GM23338 (cell line): ENCODE data around the gene PPP1R3A. TPM values are rescaled to one million over a fixed set of nuclear protein-coding genes. Genes with fewer than 3 reads are reported as not detected.

Source experiments
- ATAC-seq: fragments of 200-7000 bp; cut with Tn5 transposase; 3 replicates; pipeline ENCODE4 v1.9.1; 2020
- DNase-seq: peaks from one replicate; pipeline ENCODE4 v3.0.0-alpha.2; 2015; ENCODE audit warnings: low spot score
- H2AFZ ChIP-seq: fragments of 200-600 bp; sonication (generic); 2 replicates; pipeline ENCODE4 v1.8.0; 2016; ENCODE audit warnings: antibody characterized with exemption, mild to moderate bottlenecking, moderate library complexity
- H3F3A ChIP-seq: fragments of 200-600 bp; sonication (generic); replicated peaks from 2 replicates; pipeline ENCODE4 v1.8.0; 2017; ENCODE audit warnings: antibody characterized with exemption, mixed run types, low read depth
- H3K27ac ChIP-seq: fragments of 200-600 bp; sonication (generic); 2 replicates; pipeline ENCODE4 v1.6.1; 2016; ENCODE audit warnings: low read depth
- H3K27me3 ChIP-seq: fragments of 200-600 bp; sonication (generic); 2 replicates; pipeline ENCODE4 v1.8.0; 2016; ENCODE audit warnings: mild to moderate bottlenecking, mixed run types, moderate library complexity; ENCODE audit not compliant: insufficient read depth
- H3K36me3 ChIP-seq: fragments of 200-600 bp; sonication (generic); 2 replicates; pipeline ENCODE4 v1.8.0; 2016; ENCODE audit warnings: mild to moderate bottlenecking; ENCODE audit not compliant: insufficient read depth
- H3K4me1 ChIP-seq: fragments of 200-600 bp; sonication (generic); 2 replicates; pipeline ENCODE4 v1.8.0; 2016; ENCODE audit warnings: mild to moderate bottlenecking, moderate library complexity; ENCODE audit not compliant: insufficient read depth
- H3K4me2 ChIP-seq: fragments of 200-600 bp; sonication (generic); 2 replicates; pipeline ENCODE4 v1.7.1; 2017; ENCODE audit warnings: mixed run types
- H3K4me3 ChIP-seq: fragments of 200-600 bp; sonication (generic); 2 replicates; pipeline ENCODE4 v1.6.1; 2016; ENCODE audit warnings: mixed run types
- H3K79me2 ChIP-seq: fragments of 200-600 bp; sonication (generic); replicated peaks from 2 replicates; pipeline ENCODE4 v1.8.0; 2017; ENCODE audit warnings: mild to moderate bottlenecking; ENCODE audit not compliant: insufficient read depth
- H3K9me2 ChIP-seq: fragments of 200-600 bp; sonication (generic); 2 replicates; pipeline ENCODE4 v1.8.0; 2017; ENCODE audit not compliant: insufficient read depth
- H4K20me1 ChIP-seq: fragments of 200-600 bp; sonication (generic); replicated peaks from 2 replicates; pipeline ENCODE4 v1.8.0; 2017; ENCODE audit warnings: mild to moderate bottlenecking; ENCODE audit not compliant: insufficient read depth
- H3K27ac Mint-ChIP-seq: 2 replicates; pipeline ENCODE4 v1.8.0; 2020; ENCODE audit warnings: inconsistent platforms, mild to moderate bottlenecking, moderate library complexity, mixed read lengths
- H3K27me3 Mint-ChIP-seq: 3 replicates; pipeline ENCODE4 v1.8.0; 2022; ENCODE audit warnings: low read depth, mild to moderate bottlenecking, moderate library complexity, mixed read lengths, inconsistent platforms; ENCODE audit not compliant: insufficient read depth, poor library complexity
- H3K36me3 Mint-ChIP-seq: 3 replicates; pipeline ENCODE4 v1.8.0; 2021; ENCODE audit warnings: low read depth, mild to moderate bottlenecking, inconsistent platforms, moderate library complexity, mixed read lengths
- H3K4me1 Mint-ChIP-seq: 3 replicates; pipeline ENCODE4 v1.8.0; 2020; ENCODE audit warnings: mild to moderate bottlenecking, inconsistent platforms, mixed read lengths
- H3K4me3 Mint-ChIP-seq: 3 replicates; pipeline ENCODE4 v1.8.0; 2021; ENCODE audit warnings: moderate library complexity, mild to moderate bottlenecking, inconsistent platforms, mixed read lengths
- H3K9me3 Mint-ChIP-seq: 3 replicates; pipeline ENCODE4 v1.8.0; 2020; ENCODE audit warnings: moderate library complexity, mild to moderate bottlenecking, inconsistent platforms, mixed read lengths
- CREB1 ChIP-seq: fragments of 250-450 bp; sonication (Bioruptor Pico); IDR thresholded peaks from 2 replicates; pipeline ENCODE4 v1.5.0; 2020; ENCODE audit warnings: low read depth, mild to moderate bottlenecking, moderate library complexity
- CTCF ChIP-seq, 2 experiments: fragments of 200-600 bp in 1 of 2; sonication (generic) in 1 of 2; conservative IDR thresholded peaks; 2 replicates each; pipeline versions ENCODE4 v1.5.1 to v1.6.1; 2016 to 2017; ENCODE audit warnings: antibody characterized with exemption in 2 of 2, low read depth in 2 of 2, mild to moderate bottlenecking in 2 of 2, moderate library complexity in 1 of 2
- ETS1 ChIP-seq: IDR thresholded peaks from 2 replicates; pipeline ENCODE4 v1.6.1; 2016; ENCODE audit warnings: antibody characterized with exemption
- EZH2 ChIP-seq: fragments of 200-600 bp; sonication (generic); IDR thresholded peaks from one replicate; pipeline ENCODE4 v1.8.0; 2017; ENCODE audit warnings: antibody characterized with exemption, mild to moderate bottlenecking, low read depth; ENCODE audit not compliant: unreplicated experiment
- EZH2phosphoT487 ChIP-seq: fragments of 200-600 bp; sonication (generic); IDR thresholded peaks from one replicate; pipeline ENCODE4 v1.8.1; 2018; ENCODE audit warnings: antibody characterized with exemption; ENCODE audit not compliant: unreplicated experiment
- JUNB ChIP-seq: IDR thresholded peaks from one replicate; pipeline ENCODE4 v1.6.1; 2016; ENCODE audit warnings: antibody characterized with exemption; ENCODE audit not compliant: unreplicated experiment
- NANOG ChIP-seq: IDR thresholded peaks from 2 replicates; pipeline ENCODE4 v1.6.1; 2016; ENCODE audit warnings: antibody characterized with exemption, borderline replicate concordance
- POLR2AphosphoS5 ChIP-seq: IDR thresholded peaks from 2 replicates; pipeline ENCODE4 v1.6.1; 2016; ENCODE audit warnings: antibody characterized with exemption, low read depth
- REST ChIP-seq: IDR thresholded peaks from one replicate; pipeline ENCODE4 v1.6.1; 2018; ENCODE audit warnings: antibody characterized with exemption; ENCODE audit not compliant: unreplicated experiment
- STAT1 ChIP-seq: IDR thresholded peaks from one replicate; pipeline ENCODE4 v1.6.1; 2016; ENCODE audit warnings: antibody characterized with exemption; ENCODE audit not compliant: unreplicated experiment
- ZNF114 ChIP-seq: fragments of 250-450 bp; sonication (Bioruptor Pico); IDR thresholded peaks from 2 replicates; pipeline ENCODE4 v1.5.0; 2020; ENCODE audit warnings: mild to moderate bottlenecking, moderate library complexity
- ZNF331 ChIP-seq: fragments of 250-450 bp; sonication (Bioruptor Pico); IDR thresholded peaks from 2 replicates; pipeline ENCODE4 v1.5.0; 2020; ENCODE audit warnings: low read depth, mild to moderate bottlenecking, moderate library complexity
- ZNF462 ChIP-seq: fragments of 250-450 bp; sonication (Bioruptor Pico); IDR thresholded peaks from 2 replicates; pipeline ENCODE4 v1.5.0; 2020; ENCODE audit warnings: mild to moderate bottlenecking, moderate library complexity
- polyA plus RNA-seq: library from polyadenylated mRNA; unstranded; fragments of >200 nt; fragmentation: Nextera tagmentation; extraction: Ambion mirVana; gene quantifications from 2 replicates; pipeline ENCODE4 v1.2.1, GENCODE V29; 2016
- total RNA-seq: library from RNA; depleted of rRNA; stranded (reverse); fragments of >200 nt; shearing (Covaris generic); gene quantifications from 2 replicates; pipeline ENCODE4 v1.2.3, GENCODE V29; 2014

The PPP1R3A gene
- total and polyA plus RNA-seq, 2 experiments from 2014 or later: 0.28 TPM; not detected in 1

GRCh38 chr7:113955157-113955556 is 36.3 kb upstream of the PPP1R3A start:
- no peaks in the 10 kb centered on the region for H3K4me1 Mint-ChIP-seq
- peaks cover 26% of the 10 kb centered on the region for H3K36me3 Mint-ChIP-seq
- no peak for DNase-seq
- no peak overlapping the region for H3K4me3 Mint-ChIP-seq
- H3K4me3 ChIP-seq: no peak overlapping the region
- H3K27me3 ChIP-seq: no peaks in the 10 kb centered on the region
- TF ChIP-seq STAT1 (no peak), NANOG (no peak), ZNF462 (CRISPR knock-in tag) (no peak), POLR2AphosphoS5 (no peak), CREB1 (CRISPR knock-in tag) (no peak), ZNF114 (no peak), ETS1 (no peak), ZNF331 (CRISPR knock-in tag) (no peak), EZH2phosphoT487 (no peak), REST (no peak), CTCF (conservative IDR thresholded peaks at IDR 0.05; ENCODE audit: low read depth in 2 of 2) (no peak), JUNB (no peak), EZH2 (no peak)
- H2AFZ ChIP-seq: no peak overlapping the region
- H3F3A ChIP-seq: no peaks in the 10 kb centered on the region
- no peaks in the 10 kb centered on the region for H3K9me2 ChIP-seq
- no peaks in the 10 kb centered on the region for H3K79me2 ChIP-seq
- no peak for ATAC-seq
- no peak overlapping the region for H3K4me2 ChIP-seq
- no peaks in the 10 kb centered on the region for H3K4me1 ChIP-seq
- H3K27ac Mint-ChIP-seq: no peak overlapping the region
- H3K36me3 ChIP-seq: peaks cover 4% of the 10 kb centered on the region; the same call in 1 of the 2 replicates
- H3K27me3 Mint-ChIP-seq: peaks cover 2% of the 10 kb centered on the region
- no peaks in the 10 kb centered on the region for H4K20me1 ChIP-seq
- H3K9me3 Mint-ChIP-seq: peaks cover 57% of the 10 kb centered on the region
- no peak overlapping the region for H3K27ac ChIP-seq
